Erythroblast (primary cell): Measurements from ENCODE around the gene ANO1.

Experiments used
- DNase-seq, 2 experiments: peaks; one replicate each; lab custom pipeline; 2025; lab: John Stamatoyannopoulos, UW
- GATA1 ChIP-seq: IDR thresholded peaks from 2 replicates; pipeline ENCODE4 v1.6.1; 2011; ENCODE audit warnings: low read depth, mild to moderate bottlenecking, control low read depth, low read length, moderate library complexity
- POLR2A ChIP-seq: IDR thresholded peaks from 2 replicates; pipeline ENCODE4 v1.6.1; 2011; ENCODE audit warnings: mild to moderate bottlenecking, low read length

Gene ANO1

DNA sequence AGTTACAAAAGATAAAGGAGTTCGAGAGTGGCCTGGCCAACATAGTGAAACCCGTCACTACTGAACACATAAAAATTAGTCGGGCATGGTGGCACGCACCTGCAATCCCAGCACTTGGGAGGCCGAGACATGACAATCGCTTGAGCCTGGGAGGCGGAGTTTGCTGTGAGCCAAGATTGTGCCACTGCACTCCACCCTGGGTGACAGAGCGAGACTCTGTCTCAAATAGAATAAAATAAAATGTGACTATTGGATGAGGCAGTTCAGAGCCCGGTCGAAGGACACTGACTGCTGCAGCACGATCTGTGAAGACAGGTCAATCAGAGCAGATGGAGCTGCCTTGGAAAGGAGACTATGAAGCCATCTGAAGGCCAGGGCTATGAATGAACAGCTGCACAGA, 37.7 kb upstream of the ANO1 start:
- no peak for TF ChIP-seq POLR2A
- TF ChIP-seq GATA1 = no peak
- DNase-seq = no peak

DNA sequence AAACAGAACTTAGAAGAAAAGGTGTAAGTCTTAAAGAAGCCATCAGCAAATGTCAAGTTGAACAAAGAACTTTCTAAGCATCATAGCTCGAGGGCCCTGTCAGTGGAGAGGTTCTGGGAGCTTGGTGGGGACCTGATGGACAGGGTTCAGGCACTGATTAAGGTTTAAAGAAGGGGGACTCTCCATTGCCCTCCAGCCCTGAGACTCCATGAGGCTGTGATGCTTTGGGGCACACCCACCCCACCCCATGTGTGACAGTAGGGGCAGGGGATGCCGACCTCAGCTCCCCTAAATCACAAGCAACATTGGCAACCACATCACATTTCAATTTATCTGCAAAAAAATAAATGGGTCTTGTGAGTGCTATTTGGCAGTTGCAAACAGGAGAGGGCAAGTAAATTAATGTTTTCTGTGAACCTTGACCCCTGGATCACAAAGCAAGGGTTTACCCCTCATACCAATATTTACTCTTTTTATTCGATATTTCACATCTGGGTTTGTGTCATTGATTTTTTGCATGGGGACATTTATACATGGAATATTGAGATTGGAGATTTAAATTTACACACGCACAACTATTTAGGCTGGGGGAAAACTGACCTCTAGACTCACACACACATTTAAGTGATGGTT, 37.1 kb upstream of the ANO1 start:
- no peak for DNase-seq
- TF ChIP-seq GATA1 (no peak), POLR2A (no peak)

DNA sequence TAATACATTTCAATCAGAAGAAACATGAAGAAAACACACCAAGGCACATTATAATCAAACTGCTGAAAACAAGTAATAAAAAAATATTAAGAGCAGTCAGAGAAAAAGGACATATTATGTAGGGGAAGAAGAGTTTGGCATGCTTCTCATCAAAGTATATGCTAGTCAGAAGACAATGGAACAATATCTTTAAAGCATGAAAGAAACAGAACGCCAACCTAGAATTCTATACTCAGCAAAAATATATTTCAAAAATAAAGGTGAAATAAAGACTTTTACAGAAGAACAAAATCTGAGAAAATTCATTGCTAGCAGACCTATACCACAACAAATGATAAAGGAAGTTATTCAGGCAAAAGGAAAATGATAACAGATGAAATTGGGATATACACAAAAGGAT, 34.6 kb upstream of the ANO1 start:
- no peak for DNase-seq
- no peak for TF ChIP-seq POLR2A
- TF ChIP-seq GATA1 = no peak

DNA sequence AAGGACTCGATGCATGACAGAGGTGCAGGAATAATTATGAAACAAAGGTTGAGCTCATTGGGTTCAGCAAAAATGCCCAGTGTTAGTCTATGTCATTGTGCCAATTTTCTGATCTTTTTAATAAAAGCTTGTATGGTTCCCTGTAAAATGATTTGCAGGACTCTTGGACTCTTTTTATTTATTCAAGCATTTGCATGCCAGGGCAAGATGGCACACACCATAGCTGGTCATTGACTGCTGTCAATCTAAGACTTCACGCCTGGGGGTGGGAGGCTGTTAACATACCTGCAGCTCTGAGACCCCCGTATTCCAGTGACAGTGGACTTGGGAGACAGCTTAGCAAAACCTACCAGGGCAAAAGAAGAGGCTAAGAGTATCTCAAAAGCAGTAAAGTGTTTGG, 32.0 kb upstream of the ANO1 start:
- no peak for DNase-seq
- TF ChIP-seq GATA1 = no peak
- no peak for TF ChIP-seq POLR2A

DNA sequence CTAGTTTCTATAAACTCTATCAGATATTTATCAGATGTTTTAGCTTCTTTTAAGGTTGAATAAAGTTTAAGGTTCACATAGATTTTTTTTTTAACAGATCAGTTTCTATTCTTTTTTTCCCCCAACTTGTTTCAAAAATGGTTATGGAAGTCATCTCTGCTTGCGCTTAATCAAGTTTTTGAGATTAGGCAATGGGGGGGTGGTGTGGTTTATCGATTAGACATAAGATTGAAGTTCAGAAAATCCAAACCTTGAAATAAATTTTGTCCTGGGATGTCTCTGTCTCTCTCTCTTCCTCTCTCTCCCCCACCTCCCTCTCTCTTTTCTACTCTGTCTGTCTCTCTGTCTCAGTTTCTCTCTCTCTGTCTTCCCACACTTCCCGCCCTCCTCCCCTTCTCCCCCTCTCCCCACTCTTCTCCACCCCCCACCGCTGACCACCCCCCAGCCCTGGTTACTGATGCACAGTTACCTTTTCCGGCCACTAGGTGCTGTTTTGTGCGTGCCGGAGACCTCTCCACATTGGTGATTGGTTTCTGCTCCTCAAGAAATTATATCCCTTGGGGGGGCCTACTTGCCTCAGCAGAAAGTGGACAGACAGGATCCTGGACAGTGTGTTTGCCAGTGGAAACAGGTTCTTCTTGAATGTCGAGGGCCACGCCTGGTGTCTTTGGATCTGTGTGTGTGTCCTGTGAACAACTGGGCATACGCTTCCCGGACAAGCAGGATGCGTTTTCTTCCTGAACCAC, 29.7 kb upstream of the ANO1 start:
- no peak for DNase-seq
- no peak for TF ChIP-seq POLR2A
- TF ChIP-seq GATA1 = no peak

DNA sequence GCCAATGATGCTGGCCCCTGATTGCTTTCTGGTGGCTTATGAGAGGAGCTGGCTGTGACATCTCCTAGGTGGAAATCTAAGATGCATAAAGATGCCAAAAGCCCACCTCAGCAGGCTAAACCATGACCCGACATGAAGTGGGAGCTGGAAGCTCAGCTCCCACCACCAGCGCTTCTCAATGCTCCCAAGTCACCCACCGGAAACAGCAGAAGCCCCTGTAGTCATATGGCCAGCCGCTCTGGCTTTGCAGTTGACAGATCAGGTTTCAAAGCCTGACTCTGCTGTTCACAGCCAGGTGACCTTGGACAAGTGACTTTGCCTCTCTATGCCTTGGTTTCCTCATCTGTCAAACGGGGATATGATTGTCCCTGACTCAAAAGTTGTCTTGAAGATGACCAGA, 29.1 kb upstream of the ANO1 start:
- DNase-seq = no peak
- TF ChIP-seq GATA1 (no peak), POLR2A (no peak)

DNA sequence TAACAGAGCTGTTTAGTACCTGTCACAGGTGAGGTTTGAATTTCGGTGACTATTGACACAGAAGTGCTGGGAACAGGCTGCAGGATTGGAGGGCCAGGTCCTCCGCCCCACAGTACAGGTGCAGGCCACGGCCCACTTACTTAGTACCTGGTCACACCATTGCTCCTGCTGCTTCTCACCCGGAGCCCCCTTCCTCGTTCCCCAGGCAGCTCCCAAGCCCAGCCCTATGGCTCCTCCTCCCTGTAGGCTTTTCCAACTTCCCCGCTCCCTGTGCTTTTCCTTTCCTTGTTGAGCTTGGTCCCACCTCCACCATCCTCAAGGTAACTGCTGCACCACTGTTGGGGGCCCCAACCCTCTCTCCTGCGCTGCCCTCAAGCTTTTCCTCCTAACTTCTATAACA, 27.9 kb upstream of the ANO1 start:
- DNase-seq = no peak
- TF ChIP-seq POLR2A (no peak), GATA1 (no peak)

DNA sequence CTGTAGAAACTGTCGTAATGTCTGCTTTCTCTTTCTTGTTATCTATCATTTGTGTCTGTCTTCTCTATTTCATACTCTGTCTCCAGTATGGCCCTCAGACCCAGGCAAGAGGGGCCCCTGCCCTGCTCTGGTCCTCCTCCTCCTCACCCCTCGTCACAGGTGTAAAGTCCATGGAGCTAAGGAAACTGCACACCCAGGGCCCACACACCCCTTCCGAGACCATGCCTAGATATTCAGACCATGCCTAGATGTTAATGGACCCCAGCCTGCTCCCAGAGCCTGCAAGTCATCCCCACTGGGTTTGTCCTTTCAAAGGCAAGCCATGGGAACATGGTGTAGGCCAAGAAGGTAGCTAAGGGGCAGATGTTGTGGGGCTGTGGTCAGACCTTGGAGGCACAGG, 24.1 kb upstream of the ANO1 start:
- TF ChIP-seq GATA1 = no peak
- DNase-seq = no peak

DNA sequence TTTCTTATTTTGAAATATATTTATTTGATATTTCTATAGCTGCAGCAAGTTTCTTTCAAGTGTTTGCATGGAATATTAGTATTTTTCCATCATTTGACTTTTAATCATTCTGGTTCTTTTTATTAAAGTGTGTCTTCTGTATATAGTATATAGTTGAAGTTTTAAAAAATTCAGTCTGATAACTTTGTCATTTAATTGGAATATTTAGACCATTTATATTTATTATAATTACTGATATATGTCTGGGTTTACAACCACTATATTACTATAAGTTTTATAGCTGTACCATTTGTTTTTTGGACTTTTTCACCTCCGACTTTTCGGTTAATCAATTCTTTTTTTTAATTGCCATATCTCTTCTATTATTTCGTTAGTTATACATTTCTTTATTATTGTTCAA, 22.7 kb upstream of the ANO1 start:
- DNase-seq = no peak
- no peak for TF ChIP-seq POLR2A
- TF ChIP-seq GATA1 = no peak

DNA sequence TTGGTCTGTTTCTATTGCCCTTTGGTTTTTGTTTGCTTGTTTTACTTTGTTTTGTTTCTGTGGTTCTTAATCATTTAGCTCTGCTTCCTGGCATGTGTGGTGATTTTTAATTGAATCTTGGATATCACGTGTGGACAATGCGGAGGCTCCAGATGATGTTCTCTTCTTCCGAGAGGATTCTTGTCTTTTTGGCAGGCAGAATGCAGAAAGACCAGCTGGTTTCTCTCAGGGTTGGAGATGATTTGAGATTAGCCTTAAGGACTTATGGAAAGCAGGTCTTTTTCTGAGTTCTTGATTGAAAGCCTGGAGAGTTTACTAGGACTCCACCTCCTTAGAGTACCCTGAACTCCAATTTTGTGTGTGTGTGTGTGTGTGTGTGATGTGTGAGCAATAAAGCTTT, 21.0 kb upstream of the ANO1 start:
- no peak for TF ChIP-seq POLR2A
- no peak for TF ChIP-seq GATA1
- DNase-seq = no peak

DNA sequence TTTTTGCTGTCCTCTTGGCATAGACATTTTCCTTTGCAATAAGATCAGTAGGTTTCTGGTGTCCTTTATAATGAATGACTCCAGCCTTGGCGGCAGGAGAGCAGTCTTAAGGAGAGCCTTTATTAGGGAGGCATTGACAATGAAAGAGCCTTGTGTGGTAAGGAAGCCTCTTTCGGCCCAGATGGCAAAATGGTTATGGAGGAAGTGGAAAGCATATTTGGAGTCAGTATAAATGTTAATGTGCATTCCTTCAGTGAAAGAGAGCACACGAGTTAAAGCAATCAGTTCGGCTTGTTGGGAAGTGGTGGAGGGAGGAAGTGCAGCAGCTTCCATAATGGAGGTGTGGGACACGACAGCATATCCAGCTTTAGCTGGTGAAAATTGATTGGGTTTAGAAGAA, 18.1 kb upstream of the ANO1 start:
- DNase-seq = no peak

DNA sequence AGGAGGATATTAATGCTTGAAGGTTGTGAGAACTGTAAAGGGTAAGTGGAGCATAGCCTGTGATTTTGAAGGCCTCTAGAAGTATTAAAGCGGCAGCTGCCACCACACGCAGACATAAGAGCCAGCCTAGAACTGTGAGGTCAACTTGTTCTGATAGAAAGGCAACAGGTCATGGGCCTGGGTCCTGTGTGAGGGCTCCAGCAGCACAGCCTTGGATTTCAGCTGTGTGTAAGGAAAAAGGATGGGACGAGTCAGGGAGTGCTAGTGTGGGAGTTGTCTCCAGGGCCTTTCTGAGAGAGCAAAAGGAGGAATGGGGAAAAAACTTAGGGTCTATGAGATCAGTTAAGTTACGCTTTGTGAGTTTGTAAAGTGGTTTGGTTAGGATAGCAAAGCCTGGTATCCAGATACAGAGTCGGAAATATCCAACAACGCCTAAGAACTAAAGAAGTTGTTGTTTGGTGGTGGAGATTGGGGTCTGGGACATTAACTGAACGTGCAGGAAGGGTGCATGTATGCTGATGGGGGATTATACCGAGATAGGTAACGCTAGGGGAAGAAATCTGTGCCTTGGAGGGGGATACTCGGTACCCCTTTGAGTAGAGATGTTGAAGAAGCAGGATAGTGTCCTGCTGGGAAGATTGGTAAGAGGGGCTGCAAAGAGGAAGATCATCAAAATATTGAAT, 17.4 kb upstream of the ANO1 start:
- no peak for DNase-seq
- no peak for TF ChIP-seq POLR2A
- no peak for TF ChIP-seq GATA1

More for the DNA sequence above, 18.1 kb upstream of the ANO1 start:
- no peak for TF ChIP-seq POLR2A
- no peak for TF ChIP-seq GATA1

DNA sequence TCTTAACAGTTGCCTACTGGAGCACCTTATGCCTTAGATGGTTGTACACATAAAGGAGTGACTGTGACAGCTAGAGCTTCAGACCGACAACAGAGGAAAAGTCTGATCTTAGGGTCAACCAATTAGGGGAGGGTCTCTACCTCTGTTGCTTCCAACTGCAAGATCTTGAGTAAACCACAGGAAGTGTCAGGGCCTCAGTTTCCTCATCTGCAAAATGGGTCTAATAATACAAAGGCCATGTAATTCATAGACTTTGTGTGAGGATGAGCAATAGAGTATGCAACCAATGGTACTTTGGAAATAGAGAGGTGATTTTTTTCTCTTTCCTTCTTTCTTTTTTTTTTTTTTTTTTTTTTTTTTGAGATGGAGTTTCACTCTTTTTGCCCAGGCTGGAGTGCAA, 16.4 kb upstream of the ANO1 start:
- TF ChIP-seq GATA1 = no peak
- no peak for TF ChIP-seq POLR2A
- no peak for DNase-seq

DNA sequence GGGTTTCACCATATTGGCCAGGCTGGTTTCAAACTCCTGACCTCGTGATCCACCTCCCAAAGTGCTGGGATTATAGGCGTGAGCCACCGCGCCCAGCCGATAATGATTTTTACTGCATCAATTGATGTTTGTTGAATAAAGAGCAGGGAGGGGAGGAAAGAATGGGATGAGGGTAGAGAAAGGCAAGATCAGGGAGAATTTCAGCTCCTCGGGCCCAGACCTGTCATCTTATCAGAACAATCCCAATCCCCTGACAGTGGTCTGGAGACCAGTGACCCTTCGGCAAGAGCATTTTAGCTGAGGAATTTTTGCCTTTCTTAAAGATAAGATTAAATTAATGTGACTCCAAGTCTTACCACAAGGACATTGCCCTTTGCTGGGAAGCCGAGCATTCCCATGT, 15.0 kb upstream of the ANO1 start:
- DNase-seq = no peak
- no peak for TF ChIP-seq POLR2A
- no peak for TF ChIP-seq GATA1
